Naive B cell (primary cell): ENCODE measurements around the gene PLCD4. TPM values are rescaled to one million over a fixed set of nuclear protein-coding genes. Genes with fewer than 3 reads are reported as not detected.
A peak's percentile ranks its signal among the peaks of the same experiment; 100 is the strongest.

Experiments used
- ATAC-seq, 2 donors: fragments of 150-1000 bp; cut with Tn5 transposase; 2 replicates each; pipeline ENCODE4 v1.10.0; 2021; ENCODE audit warnings: low read depth in 2 of 2, mild to moderate bottlenecking in 2 of 2, moderate library complexity in 2 of 2
- DNase-seq: peaks from one replicate; pipeline ENCODE4 v3.0.0; 2022
- H3K27ac Mint-ChIP-seq, 6 donors: one replicate each; pipeline ENCODE4 v1.8.0; 2020 to 2022; ENCODE audit warnings: mild to moderate bottlenecking in 6 of 6, mixed read lengths in 6 of 6, moderate library complexity in 5 of 6, inconsistent platforms in 2 of 6
- H3K27me3 Mint-ChIP-seq, 3 donors: one replicate each; pipeline ENCODE4 v1.8.0; 2021 to 2022; ENCODE audit warnings: mixed read lengths in 3 of 3, mild to moderate bottlenecking in 1 of 3
- H3K36me3 Mint-ChIP-seq, 2 donors: one replicate each; pipeline ENCODE4 v1.8.0; 2020 to 2022; ENCODE audit warnings: mixed read lengths in 2 of 2, inconsistent platforms in 1 of 2, mild to moderate bottlenecking in 1 of 2
- H3K4me1 Mint-ChIP-seq, 3 donors: one replicate each; pipeline ENCODE4 v1.8.0; 2020 to 2022; ENCODE audit warnings: mixed read lengths in 3 of 3, inconsistent platforms in 1 of 3, mild to moderate bottlenecking in 1 of 3, moderate library complexity in 1 of 3
- H3K4me3 Mint-ChIP-seq, 8 donors: one replicate each; pipeline ENCODE4 v1.8.0; 2020 to 2022; ENCODE audit warnings: mild to moderate bottlenecking in 8 of 8, mixed read lengths in 8 of 8, moderate library complexity in 8 of 8, inconsistent platforms in 2 of 8
- H3K9me3 Mint-ChIP-seq, 7 donors: one replicate each; pipeline ENCODE4 v1.8.0; 2020 to 2022; ENCODE audit warnings: mixed read lengths in 7 of 7, mild to moderate bottlenecking in 5 of 7, inconsistent platforms in 2 of 7, moderate library complexity in 1 of 7
- polyA plus RNA-seq, 6 donors: library from polyadenylated mRNA; unstranded; fragments of 300-500 nt; fragmentation: Illumina TruSeq; gene quantifications; one replicate each; pipeline ENCODE4 v1.2.3, GENCODE V29; 2021; ENCODE audit warnings: low read depth in 6 of 6

PLCD4 gene
- under 1 TPM in 1 of 6 donors, not detected in 5; 0.21 TPM for polyA plus RNA-seq

- H3K9me3 Mint-ChIP-seq = no peaks in the 10 kb centered on the region
- peaks cover 5 to 28% (median 19%) of the 10 kb centered on the region in 3 donors for H3K27me3 Mint-ChIP-seq
- no peaks in the 10 kb centered on the region for H3K4me1 Mint-ChIP-seq
- peaks cover 0 to 9% of the 10 kb centered on the region in 2 donors for H3K36me3 Mint-ChIP-seq
- peak within 1 kb of the TSS in 2 of 6 donors; percentile 29 to 40 for H3K27ac Mint-ChIP-seq
- ATAC-seq (no peak), DNase-seq (no peak)
- no peak within 1 kb of the TSS for H3K4me3 Mint-ChIP-seq
Observed at GRCh38 chr2:218607436-218608115, at the start of gene PLCD4. PLCD4 (plus strand) TSS chr2:218607899; CDS start chr2:218615740, 7,841 bp downstream.

DNA sequence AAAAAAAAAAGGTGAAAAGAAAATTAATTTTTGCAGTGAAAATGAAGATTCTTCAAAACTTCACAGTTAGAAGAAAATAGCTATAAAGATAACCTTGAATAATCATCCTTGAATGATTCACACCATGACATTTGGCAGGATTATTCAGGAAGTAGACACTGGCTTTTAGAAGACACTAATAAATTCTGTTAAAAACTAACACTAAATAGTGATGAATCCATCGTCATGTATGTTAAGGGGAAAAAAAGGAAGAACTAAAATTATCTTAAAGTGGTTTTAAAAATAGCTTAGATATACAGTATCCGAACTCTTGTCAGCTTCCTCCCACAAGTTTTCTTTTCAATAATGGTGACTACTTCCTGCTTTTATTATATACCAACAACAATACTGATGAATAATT lies 49.8 kb upstream of the PLCD4 start:
- Mint-ChIP-seq H3K4me3 (no peak overlapping the region), H3K27me3 (no peaks in the 10 kb centered on the region), H3K4me1 (peaks cover 0 to 10% (median 7%) of the 10 kb centered on the region in 3 donors), H3K9me3 (no peaks in the 10 kb centered on the region), H3K36me3 (peaks cover 24 to 26% of the 10 kb centered on the region in 2 donors), H3K27ac (peak overlapping the region in 2 of 6 donors; percentile 24 to 56)
- no peak for DNase-seq
- ATAC-seq = no peak

DNA sequence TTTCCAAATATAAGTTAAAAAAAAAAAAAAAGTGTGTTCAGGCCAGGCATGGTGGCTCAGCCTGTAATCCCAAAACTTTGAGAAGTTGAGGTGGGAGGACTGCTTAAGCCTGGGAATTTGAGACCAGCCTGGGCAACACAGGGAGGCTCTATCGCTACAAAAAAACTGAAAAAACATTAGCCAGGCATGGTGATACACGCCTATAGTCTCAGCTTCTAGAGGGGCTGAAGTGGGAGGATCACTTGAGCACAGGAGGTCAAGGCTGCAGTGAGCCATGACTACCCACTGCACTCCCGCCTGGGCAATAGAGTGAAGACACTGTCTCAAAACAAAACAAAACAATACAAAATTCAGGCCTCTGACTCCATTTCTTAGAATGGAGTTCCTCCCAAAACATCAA lies 48.7 kb upstream of the PLCD4 start:
- Mint-ChIP-seq H3K4me1 (peaks cover 0 to 10% (median 7%) of the 10 kb centered on the region in 3 donors), H3K27ac (peak overlapping the region in 2 of 6 donors; percentile 14 to 56), H3K9me3 (no peaks in the 10 kb centered on the region), H3K4me3 (peak overlapping the region in 1 of 8 donors; percentile 11), H3K27me3 (no peaks in the 10 kb centered on the region), H3K36me3 (peaks cover 20% of the 10 kb centered on the region in 2 donors)
- DNase-seq (no peak), ATAC-seq (no peak)

- Mint-ChIP-seq H3K4me1 (peaks cover 22 to 31% (median 30%) of the 10 kb centered on the region in 3 donors), H3K27me3 (no peaks in the 10 kb centered on the region), H3K27ac (peak overlapping the region in 1 of 6 donors; percentile 24), H3K4me3 (no peak overlapping the region), H3K9me3 (no peaks in the 10 kb centered on the region), H3K36me3 (peaks cover 6 to 11% of the 10 kb centered on the region in 2 donors)
- ATAC-seq (no peak), DNase-seq (no peak)
Observed at GRCh38 chr2:218564056-218564455, 43.6 kb upstream of the PLCD4 start.

- H3K4me3 Mint-ChIP-seq = peak overlapping the region in 7 of 8 donors; percentile 22 to 99 (median 97)
- H3K27ac Mint-ChIP-seq = peak overlapping the region; percentile 80 to 100 (median 98)
- no peak for DNase-seq
- H3K27me3 Mint-ChIP-seq = no peaks in the 10 kb centered on the region
- H3K9me3 Mint-ChIP-seq = no peaks in the 10 kb centered on the region
- no peak for ATAC-seq
- peaks cover 42 to 53% (median 51%) of the 10 kb centered on the region in 3 donors for H3K4me1 Mint-ChIP-seq
- H3K36me3 Mint-ChIP-seq = peaks cover 6 to 8% of the 10 kb centered on the region in 2 donors
Observed at GRCh38 chr2:218566296-218566695, 41.4 kb upstream of the PLCD4 start.

GRCh38 chr2:218567797-218568189 lies 39.9 kb upstream of the PLCD4 start:
- Mint-ChIP-seq H3K4me3 (peak overlapping the region; percentile 89 to 99 (median 98)), H3K27me3 (no peaks in the 10 kb centered on the region), H3K36me3 (no peaks in the 10 kb centered on the region), H3K9me3 (no peaks in the 10 kb centered on the region), H3K4me1 (peaks cover 43 to 61% (median 54%) of the 10 kb centered on the region in 3 donors), H3K27ac (peak overlapping the region; percentile 97 to 100 (median 100))
- ATAC-seq (peak; percentile 59 to 63), DNase-seq (no peak)

DNA sequence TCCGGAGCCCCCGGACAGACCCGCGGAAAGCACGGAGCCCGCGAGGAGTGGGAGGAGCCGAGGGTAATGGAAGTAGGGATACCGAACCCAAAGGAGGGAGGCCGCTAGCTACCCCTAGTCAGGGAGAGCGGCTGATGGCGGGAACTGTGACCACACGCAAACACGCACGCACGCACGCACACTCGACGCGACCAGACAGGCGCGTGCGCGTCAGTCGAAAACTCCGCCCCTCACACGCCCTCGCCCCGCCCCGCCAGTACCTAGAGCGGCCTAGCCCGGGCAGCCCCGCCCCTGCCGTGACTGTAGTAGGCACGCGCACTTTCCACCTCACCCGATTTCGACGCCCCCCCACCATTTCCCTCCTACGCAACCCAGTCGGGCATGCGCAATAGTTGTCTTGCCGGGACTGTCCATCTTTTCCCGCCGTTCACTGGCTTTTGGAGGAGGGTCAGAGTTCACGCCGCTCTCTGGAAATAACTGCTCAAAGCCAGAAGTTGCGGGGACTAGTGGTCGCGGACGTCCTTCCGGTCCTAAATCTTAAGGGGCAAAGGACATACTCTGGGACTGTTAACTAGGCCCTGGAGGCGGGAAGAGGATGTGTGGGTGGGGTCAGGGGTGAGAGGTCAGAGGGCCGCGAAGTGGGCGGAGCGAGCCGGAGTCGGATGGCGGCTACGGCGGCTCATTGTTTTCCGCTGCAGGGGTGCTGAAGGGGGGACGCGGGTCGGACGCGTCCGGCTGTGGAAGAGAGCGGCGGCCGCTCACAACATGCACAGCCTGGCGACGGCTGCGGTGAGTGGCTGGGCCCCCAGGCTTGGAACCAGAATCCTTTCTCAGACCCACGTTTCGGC lies 39.3 kb upstream of the PLCD4 start, which contains the start of the genes CNOT9 and USP37:
Gene CNOT9 (plus strand): TSS at position 650 of the 848 bp plus-strand sequence. CDS start 116 bp downstream, at position 766.
Gene USP37 (minus strand): TSS at position 162 of the 848 bp plus-strand sequence. CDS start 9,698 bp downstream, outside the sequence.
- Mint-ChIP-seq H3K9me3 (no peaks in the 10 kb centered on the region), H3K27ac (peak within 1 kb of the TSS; percentile 97 to 100 (median 100)), H3K36me3 (no peaks in the 10 kb centered on the region), H3K4me1 (peaks cover 43 to 62% (median 54%) of the 10 kb centered on the region in 3 donors), H3K27me3 (no peaks in the 10 kb centered on the region), H3K4me3 (peak within 1 kb of the TSS; percentile 89 to 99 (median 98))
- ATAC-seq (peak; percentile 81 to 84), DNase-seq (peak; percentile 100)

DNA sequence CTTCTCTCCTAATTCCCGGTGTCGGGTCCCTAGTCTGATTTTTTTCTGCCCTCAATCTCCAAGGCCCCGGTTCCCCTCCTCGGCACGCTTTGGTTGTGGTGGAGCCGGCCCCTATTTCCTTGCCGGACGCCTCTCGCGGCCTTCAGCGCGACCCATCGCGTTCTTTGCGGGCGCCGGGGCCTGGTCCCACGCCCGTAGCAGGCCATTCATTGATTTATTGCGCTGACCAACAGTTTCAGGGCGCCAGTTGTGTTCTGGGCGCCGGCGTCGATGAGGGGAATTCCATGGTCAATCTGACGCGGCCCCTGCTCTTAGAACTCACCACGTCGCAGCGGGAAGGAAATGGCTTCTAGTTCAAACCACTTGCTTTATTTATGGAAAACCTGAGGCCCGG lies 38.7 kb upstream of the PLCD4 start:
- Mint-ChIP-seq H3K36me3 (no peaks in the 10 kb centered on the region), H3K27ac (peak overlapping the region; percentile 97 to 100 (median 100)), H3K9me3 (no peaks in the 10 kb centered on the region), H3K4me3 (peak overlapping the region; percentile 89 to 99 (median 98)), H3K27me3 (no peaks in the 10 kb centered on the region), H3K4me1 (peaks cover 43 to 62% (median 54%) of the 10 kb centered on the region in 3 donors)
- DNase-seq (no peak), ATAC-seq (peak; percentile 3 to 13)

DNA sequence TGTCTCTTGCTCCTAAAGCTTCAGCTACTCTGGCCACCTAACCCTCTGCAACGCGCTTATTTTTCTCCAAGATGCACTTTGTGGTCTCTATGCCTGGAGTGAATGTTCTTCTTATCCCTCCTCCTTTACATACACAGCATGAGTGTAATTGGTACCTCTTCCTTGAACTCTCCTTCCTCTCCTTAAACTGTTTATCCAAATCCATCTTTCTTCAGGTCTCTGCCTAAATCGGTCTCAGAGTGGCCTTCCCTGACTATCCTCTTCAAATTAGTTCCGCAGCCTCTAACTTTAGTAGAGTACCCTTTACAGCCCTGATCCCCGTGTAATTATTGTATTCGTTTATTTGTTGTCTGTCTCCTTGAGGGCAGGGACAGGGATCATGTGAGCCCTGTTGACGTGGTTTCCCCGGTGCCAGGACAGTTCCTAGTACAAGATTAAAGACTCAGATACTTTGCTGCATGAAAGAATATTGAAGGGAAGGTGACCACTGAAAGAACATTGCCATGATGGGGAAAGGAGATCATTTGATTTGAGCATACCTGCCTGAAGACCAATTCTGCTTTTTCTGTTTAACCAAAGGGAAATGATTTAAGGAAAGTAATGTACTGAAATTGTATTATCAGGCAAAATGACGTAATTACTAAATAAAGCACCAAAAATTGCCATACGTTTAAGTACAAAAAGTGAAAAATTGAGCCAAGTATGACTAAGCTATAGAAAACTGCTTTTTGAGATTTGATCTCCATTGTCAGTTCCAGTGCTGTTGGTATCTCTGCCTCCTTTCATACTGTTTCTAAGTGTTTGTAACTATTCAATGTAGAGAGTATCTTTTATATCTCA lies 37.8 kb upstream of the PLCD4 start:
- H3K36me3 Mint-ChIP-seq = no peaks in the 10 kb centered on the region

DNA sequence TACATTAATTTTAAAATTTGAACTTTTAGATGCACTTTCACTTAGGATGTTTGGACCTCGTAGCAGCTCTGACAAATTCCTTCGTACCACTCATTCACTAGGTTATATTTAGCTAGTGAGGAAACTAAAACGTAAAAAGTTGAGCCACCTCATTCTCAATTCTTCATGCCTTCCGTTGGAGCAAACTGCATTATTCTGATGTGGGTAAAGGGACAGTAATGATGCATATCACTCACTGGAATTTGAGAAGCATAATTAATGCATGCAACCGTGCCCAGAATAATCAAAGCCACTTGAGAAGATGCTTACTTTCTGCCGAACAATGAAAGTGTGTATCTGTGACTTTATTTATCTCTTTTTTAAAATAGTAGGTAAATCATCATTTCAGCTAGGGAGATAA lies 36.8 kb upstream of the PLCD4 start:
- H3K4me1 Mint-ChIP-seq = peaks cover 43 to 61% (median 57%) of the 10 kb centered on the region in 3 donors
- no peaks in the 10 kb centered on the region for H3K27me3 Mint-ChIP-seq
- no peak for DNase-seq
- H3K4me3 Mint-ChIP-seq = peak overlapping the region in 6 of 8 donors; percentile 18 to 99 (median 98)
- H3K9me3 Mint-ChIP-seq = no peaks in the 10 kb centered on the region
- no peak for ATAC-seq
- no peaks in the 10 kb centered on the region for H3K36me3 Mint-ChIP-seq
- H3K27ac Mint-ChIP-seq = peak overlapping the region; percentile 60 to 100 (median 91)

More for the DNA sequence above, 37.8 kb upstream of the PLCD4 start:
- Mint-ChIP-seq H3K27me3 (no peaks in the 10 kb centered on the region), H3K4me1 (peaks cover 43 to 62% (median 54%) of the 10 kb centered on the region in 3 donors), H3K9me3 (no peaks in the 10 kb centered on the region), H3K27ac (peak overlapping the region; percentile 97 to 100 (median 100)), H3K4me3 (peak overlapping the region; percentile 89 to 99 (median 98))
- peak; percentile 1 for DNase-seq
- ATAC-seq = no peak

- Mint-ChIP-seq H3K27ac (peak overlapping the region in 3 of 6 donors; percentile 37 to 76 (median 43)), H3K27me3 (no peaks in the 10 kb centered on the region), H3K4me1 (peaks cover 18 to 28% (median 25%) of the 10 kb centered on the region in 3 donors), H3K4me3 (no peak overlapping the region), H3K9me3 (no peaks in the 10 kb centered on the region), H3K36me3 (peaks cover 0 to 5% of the 10 kb centered on the region in 2 donors)
- DNase-seq (no peak), ATAC-seq (no peak)
Observed at GRCh38 chr2:218576854-218577253, 30.8 kb upstream of the PLCD4 start.

- no peak for DNase-seq
- H3K36me3 Mint-ChIP-seq = peaks cover 0 to 5% of the 10 kb centered on the region in 2 donors
- no peaks in the 10 kb centered on the region for H3K27me3 Mint-ChIP-seq
- ATAC-seq = no peak
- peak overlapping the region in 3 of 6 donors; percentile 30 to 50 (median 31) for H3K27ac Mint-ChIP-seq
- peaks cover 15 to 25% (median 20%) of the 10 kb centered on the region in 3 donors for H3K4me1 Mint-ChIP-seq
- no peaks in the 10 kb centered on the region for H3K9me3 Mint-ChIP-seq
- H3K4me3 Mint-ChIP-seq = no peak overlapping the region
Observed at GRCh38 chr2:218577482-218578220, 30.0 kb upstream of the PLCD4 start.
